Adrenal gland (tissue), 5 donors: Measurements from ENCODE around the gene SMCHD1.

Source experiments
- POLR2A ChIP-seq, 2 donors: fragments of 450-650 bp; IDR thresholded peaks; one replicate each; pipeline ENCODE4 v1.6.1; 2017; ENCODE audit warnings: antibody characterized with exemption in 2 of 2, mild to moderate bottlenecking in 2 of 2, moderate library complexity in 1 of 2
- TF ChIP-seq, protein P1 (sequence below), 6 experiments: fragments of 450-650 bp in 4 of 6; fragments of 200-600 bp in 2 of 6; sonication (generic) in 1 of 6; IDR thresholded peaks; 1 replicate in 5 of 6; 2 replicates in 1 of 6; pipeline versions ENCODE4 v1.5.1 to v1.8.0; 2016 to 2021; ENCODE audit warnings: antibody characterized with exemption in 6 of 6, mild to moderate bottlenecking in 2 of 6, moderate library complexity in 1 of 6
- donor health status: DM: no; HTN: no; CAD: no.

DNA sequence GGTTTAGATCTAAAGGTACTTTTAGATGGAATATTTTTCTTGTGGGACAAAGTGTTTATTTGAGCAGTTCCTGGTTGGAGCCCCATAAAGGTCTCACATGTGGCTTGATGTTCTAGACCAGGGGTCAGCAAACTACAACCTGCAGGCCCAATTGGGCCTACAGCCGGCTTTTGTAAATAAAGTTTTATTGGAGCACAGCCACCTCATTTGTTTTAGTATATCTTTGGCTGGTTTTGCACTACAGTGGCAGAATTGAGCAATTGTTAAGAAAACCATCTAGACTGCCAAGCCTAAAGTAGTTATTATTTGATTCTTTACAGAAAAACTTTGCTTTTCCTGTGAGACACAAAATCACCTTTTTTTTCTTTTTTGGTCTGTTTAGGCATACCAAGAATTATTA, 42.5 kb upstream of the SMCHD1 start:
- TF ChIP-seq, protein P1, sequence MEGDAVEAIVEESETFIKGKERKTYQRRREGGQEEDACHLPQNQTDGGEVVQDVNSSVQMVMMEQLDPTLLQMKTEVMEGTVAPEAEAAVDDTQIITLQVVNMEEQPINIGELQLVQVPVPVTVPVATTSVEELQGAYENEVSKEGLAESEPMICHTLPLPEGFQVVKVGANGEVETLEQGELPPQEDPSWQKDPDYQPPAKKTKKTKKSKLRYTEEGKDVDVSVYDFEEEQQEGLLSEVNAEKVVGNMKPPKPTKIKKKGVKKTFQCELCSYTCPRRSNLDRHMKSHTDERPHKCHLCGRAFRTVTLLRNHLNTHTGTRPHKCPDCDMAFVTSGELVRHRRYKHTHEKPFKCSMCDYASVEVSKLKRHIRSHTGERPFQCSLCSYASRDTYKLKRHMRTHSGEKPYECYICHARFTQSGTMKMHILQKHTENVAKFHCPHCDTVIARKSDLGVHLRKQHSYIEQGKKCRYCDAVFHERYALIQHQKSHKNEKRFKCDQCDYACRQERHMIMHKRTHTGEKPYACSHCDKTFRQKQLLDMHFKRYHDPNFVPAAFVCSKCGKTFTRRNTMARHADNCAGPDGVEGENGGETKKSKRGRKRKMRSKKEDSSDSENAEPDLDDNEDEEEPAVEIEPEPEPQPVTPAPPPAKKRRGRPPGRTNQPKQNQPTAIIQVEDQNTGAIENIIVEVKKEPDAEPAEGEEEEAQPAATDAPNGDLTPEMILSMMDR (IDR thresholded peaks at IDR 0.05), result no peak
- no peak for TF ChIP-seq POLR2A (IDR thresholded peaks at IDR 0.05)
